ENCODE results near the gene EXO1. TPM values are rescaled to one million over a fixed set of nuclear protein-coding genes. Genes with fewer than 3 reads are reported as not detected.

Gene EXO1
- total RNA-seq, 1 experiment from 2014 or later, result 18.5 TPM

DNA sequence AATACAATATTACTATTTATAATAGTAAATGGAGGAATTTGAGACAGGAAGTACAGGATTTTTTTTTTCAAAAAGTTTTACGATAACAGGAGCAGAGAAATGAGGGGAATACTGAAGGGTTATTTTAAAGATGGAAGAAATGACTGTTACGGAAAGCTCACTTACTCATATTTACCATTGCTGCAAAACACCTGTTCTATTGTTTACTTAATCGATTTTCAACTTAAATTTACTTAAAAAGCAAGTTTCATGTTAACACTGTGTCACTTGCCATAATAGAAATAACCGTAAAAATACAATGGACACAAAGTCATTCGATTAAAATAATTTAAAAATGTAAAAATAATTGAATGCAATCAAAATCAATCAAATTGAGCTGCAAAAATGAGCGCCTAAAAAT is 3.4 kb upstream of the EXO1 start:
- no peaks in the 10 kb centered on the region for H3K9me3 Mint-ChIP-seq (ENCODE audit: unreplicated experiment)
- DNase-seq, result no peak
- H3K4me3 Mint-ChIP-seq (ENCODE audit: unreplicated experiment), result no peak overlapping the region
- Histone ChIP-seq H3K27me3 (replicated peaks; ENCODE audit: control insufficient read depth, insufficient read depth, low read length) (no peaks in the 10 kb centered on the region), H3K4me1 (no peaks in the 10 kb centered on the region; the same call in 1 of the 2 replicates), H3K4me3 (ENCODE audit: low read depth, low read length) (no peak overlapping the region), H3K36me3 (ENCODE audit: control insufficient read depth, insufficient read depth, low read length) (no peaks in the 10 kb centered on the region), H3K9me3 (no peaks in the 10 kb centered on the region)
- H3K4me1 Mint-ChIP-seq (ENCODE audit: low read depth, unreplicated experiment), result peaks cover 6% of the 10 kb centered on the region
- POLR2A ChIA-PET, result no interaction called here
- no TSS peak for BruUV-seq (replicated peaks)
- TF ChIP-seq, protein P1, sequence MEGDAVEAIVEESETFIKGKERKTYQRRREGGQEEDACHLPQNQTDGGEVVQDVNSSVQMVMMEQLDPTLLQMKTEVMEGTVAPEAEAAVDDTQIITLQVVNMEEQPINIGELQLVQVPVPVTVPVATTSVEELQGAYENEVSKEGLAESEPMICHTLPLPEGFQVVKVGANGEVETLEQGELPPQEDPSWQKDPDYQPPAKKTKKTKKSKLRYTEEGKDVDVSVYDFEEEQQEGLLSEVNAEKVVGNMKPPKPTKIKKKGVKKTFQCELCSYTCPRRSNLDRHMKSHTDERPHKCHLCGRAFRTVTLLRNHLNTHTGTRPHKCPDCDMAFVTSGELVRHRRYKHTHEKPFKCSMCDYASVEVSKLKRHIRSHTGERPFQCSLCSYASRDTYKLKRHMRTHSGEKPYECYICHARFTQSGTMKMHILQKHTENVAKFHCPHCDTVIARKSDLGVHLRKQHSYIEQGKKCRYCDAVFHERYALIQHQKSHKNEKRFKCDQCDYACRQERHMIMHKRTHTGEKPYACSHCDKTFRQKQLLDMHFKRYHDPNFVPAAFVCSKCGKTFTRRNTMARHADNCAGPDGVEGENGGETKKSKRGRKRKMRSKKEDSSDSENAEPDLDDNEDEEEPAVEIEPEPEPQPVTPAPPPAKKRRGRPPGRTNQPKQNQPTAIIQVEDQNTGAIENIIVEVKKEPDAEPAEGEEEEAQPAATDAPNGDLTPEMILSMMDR (IDR thresholded peaks at IDR 0.05; ENCODE audit: insufficient read depth in 1 of 2, low read depth in 1 of 2, low read length in 1 of 2, severe bottlenecking in 1 of 2, unreplicated experiment in 1 of 2), result no peak
- CTCF ChIA-PET, result no interaction called here
- intact Hi-C loops (cut with micrococcal nuclease; ENCODE audit: unreplicated experiment), result no loop called here
- peaks cover 15% of the 10 kb centered on the region for H3K36me3 Mint-ChIP-seq (ENCODE audit: insufficient read depth, unreplicated experiment)
- peaks cover 5% of the 10 kb centered on the region for H3K27me3 Mint-ChIP-seq (ENCODE audit: insufficient read depth, unreplicated experiment)
- H3K27ac Mint-ChIP-seq (ENCODE audit: unreplicated experiment), result no peak overlapping the region

DNA sequence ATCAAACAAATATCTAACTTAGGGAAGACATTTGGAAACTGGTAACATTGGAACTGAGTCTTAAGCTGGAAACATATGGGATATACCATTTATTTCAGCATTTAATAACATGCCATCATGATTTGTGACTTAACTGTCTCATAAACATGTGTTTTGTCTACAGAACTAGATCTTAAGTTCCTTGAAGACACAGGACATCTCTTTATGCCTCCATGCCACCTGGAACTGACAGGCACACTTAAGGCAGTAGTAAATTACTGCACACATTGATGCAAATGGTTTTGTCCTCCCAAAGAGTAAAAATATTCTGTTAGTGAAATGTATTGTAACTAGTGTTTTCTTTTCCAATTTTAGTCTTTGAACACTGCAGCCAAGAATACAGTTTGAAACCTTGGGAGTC is 1.6 kb upstream of the EXO1 start:
- H3K4me1 ChIP-seq, result no peaks in the 10 kb centered on the region; the same call in 1 of the 2 replicates
- peaks cover 5% of the 10 kb centered on the region for H3K27me3 Mint-ChIP-seq (ENCODE audit: insufficient read depth, unreplicated experiment)
- H3K4me1 Mint-ChIP-seq (ENCODE audit: low read depth, unreplicated experiment), result peaks cover 6% of the 10 kb centered on the region
- ChIA-PET POLR2A (no interaction called here), CTCF (no interaction called here)
- H3K27me3 ChIP-seq (replicated peaks; ENCODE audit: control insufficient read depth, insufficient read depth, low read length), result no peaks in the 10 kb centered on the region
- H3K4me3 ChIP-seq (ENCODE audit: low read depth, low read length), result no peak overlapping the region
- H3K9me3 Mint-ChIP-seq (ENCODE audit: unreplicated experiment), result no peaks in the 10 kb centered on the region
- TF ChIP-seq, protein P1 (IDR thresholded peaks at IDR 0.05; ENCODE audit: insufficient read depth in 1 of 2, low read depth in 1 of 2, low read length in 1 of 2, severe bottlenecking in 1 of 2, unreplicated experiment in 1 of 2), result no peak
- DNase-seq, result no peak
- H3K36me3 Mint-ChIP-seq (ENCODE audit: insufficient read depth, unreplicated experiment), result peaks cover 16% of the 10 kb centered on the region
- H3K36me3 ChIP-seq (ENCODE audit: control insufficient read depth, insufficient read depth, low read length), result no peaks in the 10 kb centered on the region
- H3K27ac Mint-ChIP-seq (ENCODE audit: unreplicated experiment), result no peak overlapping the region
- H3K4me3 Mint-ChIP-seq (ENCODE audit: unreplicated experiment), result no peak overlapping the region
- BruUV-seq (replicated peaks), result no TSS peak
- intact Hi-C loops (cut with micrococcal nuclease; ENCODE audit: unreplicated experiment), result loop anchor here (5.0 kb wide), 2 partner anchors 204 to 329 kb away; partner anchors contain the start of genes CHML, FH and OPN3
- H3K9me3 ChIP-seq, result no peaks in the 10 kb centered on the region

DNA sequence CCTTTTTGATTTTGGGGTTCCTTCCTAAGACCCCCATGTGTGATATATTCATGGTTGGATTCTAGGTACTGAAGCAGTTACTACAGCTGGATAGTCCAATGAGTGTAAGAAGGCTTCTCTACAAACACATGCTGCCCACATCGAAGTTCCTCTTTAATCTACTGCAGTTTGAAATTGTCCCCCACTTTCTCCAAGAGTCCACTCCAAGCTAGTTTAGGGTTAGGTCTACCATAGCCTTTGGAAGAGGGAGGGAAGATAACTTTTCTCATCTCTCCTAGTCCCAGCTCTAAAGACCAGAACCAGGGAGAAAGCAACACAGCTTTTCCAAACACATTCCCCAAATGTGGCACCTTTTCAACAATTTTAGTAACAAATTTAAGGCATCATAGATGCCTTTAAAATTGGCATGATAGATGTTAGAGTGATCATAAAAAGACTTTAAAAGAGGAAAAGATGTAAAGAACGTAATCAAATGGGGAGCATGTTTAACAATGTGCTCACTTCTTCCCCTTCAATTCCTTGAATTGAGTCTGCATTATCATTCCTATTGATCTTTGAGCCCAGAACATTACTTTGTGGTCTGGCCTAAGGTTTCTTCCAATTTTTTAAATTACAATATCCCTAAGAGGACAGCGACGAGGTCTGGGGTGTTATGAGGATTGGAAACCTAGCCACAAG is 1.0 kb upstream of the EXO1 start:
- ChIA-PET POLR2A (no interaction called here), CTCF (no interaction called here)
- peak overlapping the region; percentile 97 for H3K27ac Mint-ChIP-seq (ENCODE audit: unreplicated experiment)
- H3K4me3 Mint-ChIP-seq (ENCODE audit: unreplicated experiment), result peak overlapping the region; percentile 98
- peaks cover 6% of the 10 kb centered on the region for H3K4me1 Mint-ChIP-seq (ENCODE audit: low read depth, unreplicated experiment)
- H3K9me3 Mint-ChIP-seq (ENCODE audit: unreplicated experiment), result no peaks in the 10 kb centered on the region
- peaks cover 16% of the 10 kb centered on the region for H3K36me3 Mint-ChIP-seq (ENCODE audit: insufficient read depth, unreplicated experiment)
- no peak for DNase-seq
- Histone ChIP-seq H3K36me3 (ENCODE audit: control insufficient read depth, insufficient read depth, low read length) (no peaks in the 10 kb centered on the region), H3K4me1 (no peaks in the 10 kb centered on the region; the same call in 1 of the 2 replicates), H3K27me3 (replicated peaks; ENCODE audit: control insufficient read depth, insufficient read depth, low read length) (no peaks in the 10 kb centered on the region), H3K4me3 (ENCODE audit: low read depth, low read length) (peak overlapping the region; percentile 99), H3K9me3 (no peaks in the 10 kb centered on the region)
- H3K27me3 Mint-ChIP-seq (ENCODE audit: insufficient read depth, unreplicated experiment), result peaks cover 5% of the 10 kb centered on the region
- TF ChIP-seq, protein P1 (IDR thresholded peaks at IDR 0.05; ENCODE audit: insufficient read depth in 1 of 2, low read depth in 1 of 2, low read length in 1 of 2, severe bottlenecking in 1 of 2, unreplicated experiment in 1 of 2), result no peak
- no TSS peak for BruUV-seq (replicated peaks)
- intact Hi-C loops (cut with micrococcal nuclease; ENCODE audit: unreplicated experiment), result loop anchor here (5.0 kb wide), 2 partner anchors 205 to 330 kb away; partner anchors contain the start of genes CHML, FH and OPN3
